KOPT-K1 (cell line): ENCODE results near the gene MMRN2.
"Not testable (repeated sequence)": the region's sequence is repeated elsewhere in the genome, so short reads cannot be mapped to it uniquely, and the experiment has no call there.

ENCODE experiments used
- H3K27ac ChIP-seq: fragments of 200-600 bp; sonication (generic); 2 replicates; pipeline ENCODE4 v1.5.1; 2016; ENCODE audit warnings: antibody characterized with exemption, mild to moderate bottlenecking, low read depth, low read length; ENCODE audit not compliant: poor library complexity, severe bottlenecking
- H3K36me3 ChIP-seq: fragments of 200-600 bp; sonication (generic); 2 replicates; pipeline ENCODE4 v1.5.1; 2017; ENCODE audit warnings: antibody characterized with exemption, mild to moderate bottlenecking, low read length, moderate library complexity; ENCODE audit not compliant: insufficient read depth
- H3K9me3 ChIP-seq: fragments of 200-600 bp; sonication (generic); 2 replicates; pipeline ENCODE4 v1.5.1; 2017; ENCODE audit warnings: antibody characterized with exemption, low read length, mild to moderate bottlenecking; ENCODE audit not compliant: insufficient read depth, poor library complexity, severe bottlenecking

The MMRN2 gene, protein sequence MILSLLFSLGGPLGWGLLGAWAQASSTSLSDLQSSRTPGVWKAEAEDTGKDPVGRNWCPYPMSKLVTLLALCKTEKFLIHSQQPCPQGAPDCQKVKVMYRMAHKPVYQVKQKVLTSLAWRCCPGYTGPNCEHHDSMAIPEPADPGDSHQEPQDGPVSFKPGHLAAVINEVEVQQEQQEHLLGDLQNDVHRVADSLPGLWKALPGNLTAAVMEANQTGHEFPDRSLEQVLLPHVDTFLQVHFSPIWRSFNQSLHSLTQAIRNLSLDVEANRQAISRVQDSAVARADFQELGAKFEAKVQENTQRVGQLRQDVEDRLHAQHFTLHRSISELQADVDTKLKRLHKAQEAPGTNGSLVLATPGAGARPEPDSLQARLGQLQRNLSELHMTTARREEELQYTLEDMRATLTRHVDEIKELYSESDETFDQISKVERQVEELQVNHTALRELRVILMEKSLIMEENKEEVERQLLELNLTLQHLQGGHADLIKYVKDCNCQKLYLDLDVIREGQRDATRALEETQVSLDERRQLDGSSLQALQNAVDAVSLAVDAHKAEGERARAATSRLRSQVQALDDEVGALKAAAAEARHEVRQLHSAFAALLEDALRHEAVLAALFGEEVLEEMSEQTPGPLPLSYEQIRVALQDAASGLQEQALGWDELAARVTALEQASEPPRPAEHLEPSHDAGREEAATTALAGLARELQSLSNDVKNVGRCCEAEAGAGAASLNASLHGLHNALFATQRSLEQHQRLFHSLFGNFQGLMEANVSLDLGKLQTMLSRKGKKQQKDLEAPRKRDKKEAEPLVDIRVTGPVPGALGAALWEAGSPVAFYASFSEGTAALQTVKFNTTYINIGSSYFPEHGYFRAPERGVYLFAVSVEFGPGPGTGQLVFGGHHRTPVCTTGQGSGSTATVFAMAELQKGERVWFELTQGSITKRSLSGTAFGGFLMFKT

DNA sequence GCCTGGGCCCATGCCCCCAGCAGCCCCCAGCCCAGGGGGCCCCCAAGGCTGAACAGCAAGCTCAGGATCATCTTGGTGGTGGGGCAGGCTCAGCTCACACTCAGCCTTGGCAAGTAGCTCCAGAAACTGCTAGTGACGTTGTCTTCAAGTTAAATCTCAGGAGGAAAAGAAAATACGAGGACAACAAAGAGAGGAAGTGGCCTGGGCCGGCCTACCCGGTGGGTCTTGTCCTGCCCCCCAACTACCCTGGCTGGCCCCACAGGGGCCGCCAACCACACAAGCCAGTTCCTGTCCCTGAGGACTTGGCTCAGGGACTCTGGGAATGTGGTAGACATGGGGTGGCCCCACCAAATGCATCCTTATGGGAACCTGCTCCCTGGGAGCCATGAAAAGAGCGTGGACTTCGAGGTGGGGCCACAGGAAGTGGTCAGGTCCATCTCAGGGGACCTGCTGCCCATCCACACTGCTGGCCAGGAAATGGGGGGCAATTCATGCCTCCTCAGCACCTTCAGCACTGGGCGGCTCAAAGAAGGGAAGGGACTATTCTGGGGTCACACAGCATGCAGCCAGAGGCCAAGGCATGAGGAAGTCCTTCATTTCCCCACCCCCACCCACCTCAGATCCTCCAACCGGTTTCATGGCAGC is at the start of gene MMRN2:
TSS of gene MMRN2 (minus strand) at position 145 of the 645 bp plus-strand sequence. CDS start at position 71, 74 bp downstream.
- Histone ChIP-seq H3K9me3 (peaks cover 4% of the 10 kb centered on the region), H3K27ac (no peak within 1 kb of the TSS), H3K36me3 (no peaks in the 10 kb centered on the region)

DNA sequence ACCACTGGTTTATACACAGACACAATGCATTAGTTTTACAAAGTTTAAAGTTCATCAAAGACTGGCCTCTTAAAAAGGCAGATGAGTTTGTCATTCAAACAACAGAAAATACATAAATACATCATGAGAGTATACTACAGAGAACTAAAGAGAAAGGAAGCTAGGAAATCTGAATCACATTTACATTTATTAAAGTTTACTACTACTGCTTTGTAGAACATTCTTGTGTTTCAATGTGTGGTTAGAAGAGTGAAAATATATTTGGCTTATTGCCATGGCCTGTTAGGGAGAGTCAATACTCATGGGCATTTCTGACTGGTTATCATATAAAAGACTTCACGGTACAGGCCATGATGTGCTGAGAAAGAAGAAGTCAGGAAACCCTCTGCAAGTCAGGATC is 49.7 kb upstream of the MMRN2 start:
- not testable (repeated sequence) for H3K36me3 ChIP-seq, H3K9me3 ChIP-seq, H3K27ac ChIP-seq

DNA sequence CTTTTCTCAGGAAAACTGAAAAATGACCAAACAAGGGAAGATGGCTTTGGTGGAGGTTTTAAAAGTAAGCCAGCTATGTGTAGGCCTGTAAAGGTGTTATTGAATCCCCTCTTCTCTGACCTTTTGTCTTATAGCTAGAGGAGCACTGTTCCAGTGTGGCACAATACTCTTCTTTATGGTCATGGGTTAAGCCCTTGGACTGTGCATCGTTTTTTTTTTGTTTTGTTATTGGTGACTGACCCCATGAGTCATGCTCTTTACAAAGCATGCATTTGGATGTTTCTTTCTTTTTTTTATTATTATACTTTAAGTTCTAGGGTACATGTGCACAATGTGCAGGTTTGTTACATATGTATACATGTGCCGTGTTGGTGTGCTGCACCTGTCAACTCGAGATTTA is 43.1 kb upstream of the MMRN2 start:
- H3K9me3 ChIP-seq = no peaks in the 10 kb centered on the region
- H3K36me3 ChIP-seq = no peaks in the 10 kb centered on the region
- H3K27ac ChIP-seq = no peak overlapping the region

DNA sequence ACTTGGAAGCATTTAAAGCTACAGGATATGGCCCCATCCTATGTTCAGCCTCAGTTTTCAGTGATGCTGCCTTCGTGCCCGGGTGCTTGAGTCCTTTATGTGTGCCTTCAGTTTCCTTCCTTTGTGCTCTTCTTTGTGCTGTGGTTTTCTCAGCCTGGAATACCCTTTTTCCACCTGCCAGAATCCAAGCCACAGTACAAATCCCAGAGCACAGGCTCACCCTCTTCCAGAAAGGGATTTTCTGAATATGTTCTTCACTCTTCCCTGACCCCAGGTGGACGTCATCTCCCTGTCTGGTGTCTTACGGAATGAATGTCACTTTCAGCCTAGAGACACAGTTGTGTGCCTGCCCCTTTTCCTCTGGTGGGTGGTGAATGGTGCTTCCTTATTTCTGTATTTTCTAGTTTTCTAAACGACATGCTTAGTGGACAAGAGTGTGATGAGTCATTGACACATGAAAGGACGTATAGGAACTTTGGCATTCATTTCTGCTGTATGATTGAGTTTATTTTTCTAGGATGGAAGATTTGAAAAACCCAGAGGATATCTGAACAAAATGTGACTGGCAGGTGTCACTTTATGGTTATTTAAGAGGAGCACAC is 42.5 kb upstream of the MMRN2 start:
- not testable (repeated sequence) for H3K36me3 ChIP-seq, H3K27ac ChIP-seq, H3K9me3 ChIP-seq

DNA sequence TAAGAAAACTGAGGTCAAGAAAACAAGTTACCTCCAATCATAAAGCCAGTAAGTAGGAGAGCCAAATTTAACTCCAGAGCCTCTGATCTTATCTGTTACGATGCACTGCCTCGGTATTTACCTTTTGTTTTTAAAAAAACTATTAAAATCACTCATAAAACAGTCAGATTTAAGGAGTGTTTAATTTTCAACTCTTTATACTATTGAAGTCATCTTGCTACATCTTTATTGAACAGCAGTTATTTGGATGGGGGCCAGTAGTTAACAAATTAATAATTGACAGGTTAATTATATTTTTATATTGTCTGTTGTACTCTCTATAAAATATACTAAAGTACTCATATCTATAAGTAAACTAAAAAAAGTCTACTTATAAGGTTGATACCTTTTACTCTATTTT is 35.5 kb upstream of the MMRN2 start:
- Histone ChIP-seq H3K9me3 (no peaks in the 10 kb centered on the region), H3K27ac (no peak overlapping the region), H3K36me3 (no peaks in the 10 kb centered on the region)

DNA sequence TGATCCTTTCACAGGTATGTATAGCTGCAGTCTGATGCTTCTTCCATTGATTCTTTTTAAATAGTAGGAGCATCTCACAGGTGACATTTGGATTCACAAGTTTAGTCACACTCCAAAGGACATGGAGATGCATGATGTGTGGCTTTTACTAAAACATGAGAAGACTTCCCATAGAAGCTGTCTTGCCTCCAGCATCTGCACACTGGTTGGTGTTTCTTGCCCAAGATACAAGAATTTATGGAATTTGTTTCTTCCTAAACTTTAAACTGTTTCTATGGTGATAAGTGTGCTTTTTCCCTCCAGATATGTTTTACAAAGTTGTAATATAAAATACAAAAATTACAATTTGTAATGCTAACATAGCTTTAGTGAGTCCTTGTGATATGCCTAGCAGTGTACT is 35.0 kb upstream of the MMRN2 start:
- Histone ChIP-seq H3K9me3 (no peaks in the 10 kb centered on the region), H3K36me3 (no peaks in the 10 kb centered on the region), H3K27ac (no peak overlapping the region)

DNA sequence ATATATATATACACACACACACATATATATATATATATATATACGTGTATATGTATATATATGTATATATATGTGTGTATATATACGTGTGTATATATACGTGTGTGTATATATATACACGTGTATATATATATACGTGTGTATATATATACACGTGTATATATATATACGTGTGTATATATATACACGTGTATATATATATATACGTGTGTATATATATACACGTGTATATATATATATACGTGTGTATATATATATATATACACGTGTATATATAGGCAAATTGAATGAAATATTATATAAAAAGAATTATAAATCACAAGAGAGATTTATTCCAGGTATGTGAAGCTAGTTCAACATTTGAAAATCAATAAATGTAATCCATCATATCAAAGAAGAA is 33.9 kb upstream of the MMRN2 start:
- not testable (repeated sequence) for H3K36me3 ChIP-seq, H3K9me3 ChIP-seq, H3K27ac ChIP-seq

DNA sequence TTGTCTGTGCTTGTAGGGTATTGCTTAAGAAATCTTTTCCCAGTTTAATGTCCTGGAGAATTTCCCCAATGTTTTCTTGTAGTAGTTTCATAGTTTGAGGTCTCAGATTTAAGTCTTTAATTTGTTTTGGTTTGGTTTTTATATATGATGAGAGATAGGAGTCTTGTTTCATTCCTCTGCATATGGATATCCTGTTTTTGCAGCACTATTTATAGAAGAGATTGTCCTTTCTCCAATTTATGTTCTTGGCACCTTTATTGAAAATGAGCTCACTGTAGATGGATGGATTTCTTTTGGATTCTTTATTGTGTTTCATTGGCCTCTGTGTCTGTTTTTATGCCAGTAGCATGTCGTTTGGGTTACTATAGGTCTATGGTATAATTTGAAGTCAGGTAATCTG is 31.1 kb upstream of the MMRN2 start:
- Histone ChIP-seq H3K36me3 (no peaks in the 10 kb centered on the region), H3K27ac (no peak overlapping the region), H3K9me3 (no peaks in the 10 kb centered on the region)

DNA sequence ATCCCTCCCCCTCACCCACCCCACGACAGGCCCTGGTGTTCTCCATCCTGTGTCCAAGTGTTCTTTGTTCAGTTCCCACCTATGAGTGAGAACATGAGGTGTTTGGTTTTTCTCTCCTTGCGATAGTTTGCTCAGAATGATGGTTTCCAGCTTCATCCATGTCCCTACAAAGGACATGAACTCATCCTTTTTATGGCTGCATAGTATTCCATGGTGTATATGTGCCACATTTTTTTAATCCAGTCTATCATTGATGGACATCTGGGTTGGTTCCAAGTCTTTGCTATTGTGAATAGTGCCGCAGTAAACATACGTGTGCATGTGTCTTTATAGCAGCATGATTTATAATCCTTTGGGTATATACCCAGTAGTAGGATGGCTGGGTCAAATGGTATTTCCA is 27.1 kb upstream of the MMRN2 start:
- H3K9me3 ChIP-seq, H3K36me3 ChIP-seq, H3K27ac ChIP-seq: not testable (repeated sequence)

DNA sequence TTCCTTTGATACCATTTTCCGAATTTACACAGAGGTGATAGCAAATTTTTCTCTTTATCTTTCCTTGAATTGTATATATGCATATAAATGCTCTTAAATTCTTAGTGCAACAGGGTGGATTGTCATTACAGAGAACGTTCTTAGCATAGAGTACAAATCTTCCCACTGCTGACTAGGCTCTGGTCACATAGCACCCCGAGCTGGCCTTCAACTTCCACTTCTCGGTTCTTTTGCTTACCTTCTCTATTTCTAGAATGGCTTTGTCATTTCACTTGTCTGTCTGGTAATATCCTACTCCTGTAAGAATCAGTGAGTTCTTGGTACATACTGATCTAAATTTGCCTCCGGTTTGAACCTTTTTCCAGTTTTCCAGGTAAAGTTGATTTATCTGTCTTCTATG is 24.3 kb upstream of the MMRN2 start:
- no peak overlapping the region for H3K27ac ChIP-seq
- no peaks in the 10 kb centered on the region for H3K9me3 ChIP-seq
- no peaks in the 10 kb centered on the region for H3K36me3 ChIP-seq

DNA sequence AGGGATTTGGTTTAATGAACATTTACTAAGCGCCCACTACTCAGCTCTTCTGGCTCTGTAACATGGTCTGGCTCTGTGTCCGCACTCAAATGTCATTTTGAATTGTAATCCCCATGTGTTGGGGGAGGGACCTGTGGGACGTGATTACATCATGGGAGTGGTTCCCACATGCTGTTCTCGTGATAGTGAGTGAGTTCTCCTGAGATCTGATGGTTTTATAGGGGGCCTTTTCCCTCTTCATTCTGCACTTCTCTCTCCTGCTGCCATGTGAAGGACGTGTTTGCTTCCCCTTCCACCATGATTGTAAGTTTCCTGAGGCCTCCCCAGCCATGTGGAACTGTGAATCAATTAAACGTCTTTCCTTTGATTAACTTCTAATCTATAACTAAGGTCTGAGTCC is 23.6 kb upstream of the MMRN2 start:
- not testable (repeated sequence) for H3K9me3 ChIP-seq, H3K36me3 ChIP-seq, H3K27ac ChIP-seq

DNA sequence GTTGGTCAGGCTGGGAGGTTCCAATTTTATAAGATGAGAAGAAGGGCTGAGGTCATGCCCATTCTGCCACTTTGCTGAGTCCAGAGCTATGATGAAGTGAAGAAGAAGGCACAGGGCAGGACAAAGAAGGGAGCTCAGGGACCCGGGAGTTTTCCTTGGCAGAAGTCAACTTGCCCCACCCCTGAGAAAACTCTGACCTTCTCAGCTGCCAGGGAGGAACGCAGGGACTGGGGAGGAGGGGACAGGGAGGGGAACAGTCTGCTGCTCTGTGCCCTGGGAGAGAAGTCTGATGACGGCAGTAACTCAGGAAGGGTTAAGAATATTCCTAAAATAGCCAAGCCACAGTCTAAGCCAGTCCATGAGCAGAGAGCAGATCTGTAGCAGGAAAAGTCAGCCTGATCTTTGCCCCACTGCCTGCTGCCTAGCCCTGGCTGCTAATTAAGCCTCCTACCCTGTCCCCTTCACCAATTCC is 22.6 kb upstream of the MMRN2 start:
- Histone ChIP-seq H3K27ac (no peak overlapping the region), H3K9me3 (no peaks in the 10 kb centered on the region)

DNA sequence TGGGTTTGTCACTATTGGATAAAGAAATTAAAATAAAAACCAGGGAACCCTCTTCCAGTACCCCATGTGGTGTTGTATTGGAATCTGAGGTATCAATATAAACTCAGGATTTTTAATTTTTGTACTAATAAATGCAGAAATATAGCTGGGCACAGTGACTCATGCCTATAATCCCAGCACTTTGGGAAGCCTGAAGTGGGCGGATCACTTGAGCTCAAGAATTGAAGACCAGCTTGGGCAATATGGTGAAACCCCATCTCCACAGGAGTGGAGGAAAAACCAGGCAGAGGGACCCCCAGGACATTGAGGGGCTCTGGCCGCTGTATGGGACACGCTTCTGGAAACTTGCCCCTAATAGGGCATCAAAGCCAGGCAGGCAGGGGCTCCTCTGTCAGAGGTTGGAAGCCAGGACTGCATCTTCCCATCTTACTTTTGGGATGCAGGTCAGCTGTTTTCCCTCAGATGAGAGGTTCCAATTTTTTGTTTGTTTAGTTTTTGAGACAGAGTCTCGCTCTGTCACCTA is 21.9 kb upstream of the MMRN2 start:
- H3K27ac ChIP-seq = no peak overlapping the region
- no peaks in the 10 kb centered on the region for H3K9me3 ChIP-seq
- no peaks in the 10 kb centered on the region for H3K36me3 ChIP-seq

More for the DNA sequence above, 22.6 kb upstream of the MMRN2 start:
- H3K36me3 ChIP-seq = no peaks in the 10 kb centered on the region

DNA sequence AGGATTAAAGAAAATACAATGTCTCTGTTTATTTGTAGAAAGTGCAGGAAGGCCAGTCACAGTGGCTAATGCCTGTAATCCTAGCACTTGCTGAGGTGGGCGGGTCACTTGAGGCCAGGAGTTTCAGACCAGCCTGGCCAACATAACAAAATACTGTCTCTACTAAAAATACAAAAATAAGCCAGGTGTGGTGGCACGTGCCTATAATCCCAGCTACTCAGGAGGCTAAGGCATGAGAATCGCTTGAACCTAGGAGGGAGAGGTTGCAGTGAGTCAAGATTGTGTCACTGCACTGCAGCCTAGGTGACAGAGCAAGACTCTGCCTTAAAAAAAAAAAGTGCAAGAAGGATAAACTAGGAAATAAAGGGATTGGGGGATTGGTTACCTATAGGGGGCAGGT is 21.0 kb upstream of the MMRN2 start:
- not testable (repeated sequence) for H3K27ac ChIP-seq, H3K36me3 ChIP-seq, H3K9me3 ChIP-seq
